LNCaP clone FGC (cell line): ENCODE results near the gene PRPF19.

Source experiments
- DNase-seq: peaks from one replicate; pipeline ENCODE4 v3.0.0-alpha.2; 2011; ENCODE audit warnings: low read depth
- H3K4me3 ChIP-seq: 2 replicates; pipeline ENCODE4 v1.5.1; 2011; ENCODE audit warnings: mild to moderate bottlenecking, low read depth, low read length, control low read depth
- TF ChIP-seq, protein P1 (sequence below): IDR thresholded peaks from 2 replicates; pipeline ENCODE4 v1.5.1; 2012; ENCODE audit warnings: mild to moderate bottlenecking; ENCODE audit not compliant: control insufficient read depth, insufficient read depth; ENCODE audit errors: extremely low read depth

Gene PRPF19

GRCh38 chr11:60944490-60945294, 38.3 kb upstream of the PRPF19 start:
- TF ChIP-seq, protein P1, sequence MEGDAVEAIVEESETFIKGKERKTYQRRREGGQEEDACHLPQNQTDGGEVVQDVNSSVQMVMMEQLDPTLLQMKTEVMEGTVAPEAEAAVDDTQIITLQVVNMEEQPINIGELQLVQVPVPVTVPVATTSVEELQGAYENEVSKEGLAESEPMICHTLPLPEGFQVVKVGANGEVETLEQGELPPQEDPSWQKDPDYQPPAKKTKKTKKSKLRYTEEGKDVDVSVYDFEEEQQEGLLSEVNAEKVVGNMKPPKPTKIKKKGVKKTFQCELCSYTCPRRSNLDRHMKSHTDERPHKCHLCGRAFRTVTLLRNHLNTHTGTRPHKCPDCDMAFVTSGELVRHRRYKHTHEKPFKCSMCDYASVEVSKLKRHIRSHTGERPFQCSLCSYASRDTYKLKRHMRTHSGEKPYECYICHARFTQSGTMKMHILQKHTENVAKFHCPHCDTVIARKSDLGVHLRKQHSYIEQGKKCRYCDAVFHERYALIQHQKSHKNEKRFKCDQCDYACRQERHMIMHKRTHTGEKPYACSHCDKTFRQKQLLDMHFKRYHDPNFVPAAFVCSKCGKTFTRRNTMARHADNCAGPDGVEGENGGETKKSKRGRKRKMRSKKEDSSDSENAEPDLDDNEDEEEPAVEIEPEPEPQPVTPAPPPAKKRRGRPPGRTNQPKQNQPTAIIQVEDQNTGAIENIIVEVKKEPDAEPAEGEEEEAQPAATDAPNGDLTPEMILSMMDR, result no peak
- H3K4me3 ChIP-seq, result no peak overlapping the region
- no peak for DNase-seq

DNA sequence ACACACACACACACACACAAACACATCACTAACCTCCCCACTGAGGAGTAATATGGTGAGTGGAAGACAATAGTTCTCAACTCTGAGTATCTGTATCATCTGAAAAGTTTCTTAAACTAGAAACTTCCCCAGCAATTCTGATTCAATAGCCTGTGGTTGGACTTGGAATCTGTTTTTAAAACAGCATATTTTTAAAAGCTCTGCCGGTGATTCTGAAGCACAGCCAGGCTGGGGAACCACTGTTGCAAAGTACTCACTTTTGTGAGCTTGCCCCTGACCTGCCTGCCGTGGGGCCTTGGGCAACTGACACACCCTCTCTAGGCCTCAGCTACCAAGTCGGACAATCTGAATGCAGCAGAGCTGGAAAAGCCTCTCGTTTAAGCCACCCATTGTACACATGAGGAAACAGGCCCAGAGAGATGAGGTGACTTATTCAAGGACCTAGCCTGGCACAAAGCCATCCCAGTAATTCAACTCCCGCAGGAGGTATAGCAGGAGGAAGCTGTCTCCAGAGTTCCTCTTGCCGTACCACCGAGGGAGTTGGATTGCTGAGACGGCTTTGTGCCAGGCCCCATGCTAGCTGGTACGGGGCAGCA, 36.7 kb upstream of the PRPF19 start:
- H3K4me3 ChIP-seq, result no peak overlapping the region
- peak; percentile 30 for DNase-seq
- TF ChIP-seq, protein P1, result no peak

- DNase-seq, result no peak
- no peak overlapping the region for H3K4me3 ChIP-seq
- TF ChIP-seq, protein P1, result no peak
These were observed 35.8 kb upstream of the PRPF19 start for GRCh38 chr11:60942219-60942618.

- no peak for DNase-seq
- TF ChIP-seq, protein P1, result no peak
- H3K4me3 ChIP-seq, result no peak overlapping the region
These were observed 35.2 kb upstream of the PRPF19 start for GRCh38 chr11:60941371-60942119.

GRCh38 chr11:60939855-60940254, 33.5 kb upstream of the PRPF19 start:
- TF ChIP-seq, protein P1, result no peak
- no peak for DNase-seq
- no peak overlapping the region for H3K4me3 ChIP-seq

DNA sequence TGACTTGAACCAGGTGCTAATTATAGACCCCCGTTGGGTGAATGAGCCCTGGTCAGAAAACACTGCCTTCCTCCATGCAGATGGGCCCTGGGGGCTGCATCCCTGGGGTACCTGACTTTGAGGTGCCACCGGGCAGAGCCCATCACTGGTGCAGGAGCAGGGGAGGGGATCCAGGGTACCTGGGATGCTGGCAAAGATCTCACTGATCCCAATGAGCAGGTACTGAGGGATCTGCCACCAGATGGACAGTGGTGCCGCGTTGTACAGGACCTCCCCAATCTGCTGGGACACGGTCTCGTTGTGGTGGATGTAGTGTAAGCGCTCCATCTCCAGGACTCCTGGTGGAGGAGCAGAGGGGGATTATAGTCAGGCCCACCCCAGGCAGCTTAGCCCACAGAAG, 32.9 kb upstream of the PRPF19 start:
- TF ChIP-seq, protein P1, result no peak
- no peak for DNase-seq
- H3K4me3 ChIP-seq, result no peak overlapping the region
